Liver (tissue), 9 donors: ENCODE data around the gene CLPTM1L. TPM values are rescaled to one million over a fixed set of nuclear protein-coding genes. Genes with fewer than 3 reads are reported as not detected.

ENCODE experiments used
- DNase-seq: peaks from one replicate; pipeline ENCODE4 v3.0.0-alpha.2; 2017; ENCODE audit warnings: low spot score
- H3K27ac ChIP-seq, 2 donors: one replicate each; pipeline ENCODE4 v1.7.0; 2013; ENCODE audit warnings: inconsistent platforms in 2 of 2, low read length in 2 of 2, control low read depth in 1 of 2, low read depth in 1 of 2, mild to moderate bottlenecking in 1 of 2
- H3K27me3 ChIP-seq, 4 donors: one replicate each; pipeline versions ENCODE4 v1.6.1 to v1.7.0; 2013; ENCODE audit warnings: low read length in 3 of 4, inconsistent platforms in 1 of 4, mild to moderate bottlenecking in 1 of 4, moderate library complexity in 1 of 4; ENCODE audit not compliant: control insufficient read depth in 4 of 4, insufficient read depth in 4 of 4
- H3K36me3 ChIP-seq, 4 donors: one replicate each; pipeline versions ENCODE4 v1.6.1 to v1.7.0; 2013; ENCODE audit warnings: low read length in 3 of 4, mild to moderate bottlenecking in 3 of 4, low read depth in 1 of 4, moderate library complexity in 1 of 4; ENCODE audit not compliant: control insufficient read depth in 4 of 4, insufficient read depth in 3 of 4
- H3K4me1 ChIP-seq, 4 donors: one replicate each; pipeline versions ENCODE4 v1.6.1 to v1.7.0; 2013; ENCODE audit warnings: low read length in 3 of 4, mild to moderate bottlenecking in 3 of 4, moderate library complexity in 1 of 4; ENCODE audit not compliant: control insufficient read depth in 4 of 4, insufficient read depth in 4 of 4
- H3K4me3 ChIP-seq, 3 donors: one replicate each; pipeline versions ENCODE4 v1.6.1 to v1.7.0; 2013; ENCODE audit warnings: low read length in 3 of 3, control low read depth in 1 of 3, low read depth in 1 of 3, mild to moderate bottlenecking in 1 of 3
- H3K9ac ChIP-seq, 2 donors: one replicate each; pipeline ENCODE4 v1.7.0; 2013; ENCODE audit warnings: low read length in 2 of 2, mild to moderate bottlenecking in 2 of 2, moderate library complexity in 2 of 2, control low read depth in 1 of 2, low read depth in 1 of 2
- H3K9me3 ChIP-seq, 4 donors: one replicate each; pipeline versions ENCODE4 v1.6.1 to v1.7.0; 2013; ENCODE audit warnings: low read length in 3 of 4; ENCODE audit not compliant: control insufficient read depth in 4 of 4
- ATF3 ChIP-seq: IDR thresholded peaks from 2 replicates; pipeline ENCODE4 v1.6.1; 2016; ENCODE audit warnings: antibody characterized with exemption
- CTCF ChIP-seq: fragments of 150-350 bp; IDR thresholded peaks from 2 replicates; pipeline ENCODE4 v1.5.1; 2017; ENCODE audit warnings: improper control_type of control experiment, low read depth, low read length; ENCODE audit not compliant: missing input control
- EGR1 ChIP-seq, 2 donors: IDR thresholded peaks; 2 replicates each; pipeline ENCODE4 v1.6.1; 2016 to 2018; ENCODE audit warnings: antibody characterized with exemption in 2 of 2, low read depth in 2 of 2
- FOXA1 ChIP-seq: IDR thresholded peaks from 2 replicates; pipeline ENCODE4 v1.6.1; 2016; ENCODE audit warnings: antibody characterized with exemption
- FOXA2 ChIP-seq: IDR thresholded peaks from 2 replicates; pipeline ENCODE4 v1.6.1; 2016; ENCODE audit warnings: antibody characterized with exemption
- GABPA ChIP-seq, 2 donors: IDR thresholded peaks in 1 of 2; conservative IDR thresholded peaks in 1 of 2; 2 replicates each; pipeline ENCODE4 v1.6.1; 2016; ENCODE audit warnings: antibody characterized with exemption in 2 of 2, mild to moderate bottlenecking in 1 of 2, moderate library complexity in 1 of 2
- HNF4A ChIP-seq, 2 donors: conservative IDR thresholded peaks; 2 replicates each; pipeline ENCODE4 v1.6.1; 2016; ENCODE audit warnings: antibody characterized with exemption in 2 of 2, mild to moderate bottlenecking in 2 of 2
- HNF4G ChIP-seq: IDR thresholded peaks from 2 replicates; pipeline ENCODE4 v1.6.1; 2016; ENCODE audit warnings: antibody characterized with exemption
- JUND ChIP-seq, 2 donors: IDR thresholded peaks; 2 replicates each; pipeline ENCODE4 v1.6.1; 2016; ENCODE audit warnings: antibody characterized with exemption in 2 of 2
- NR2F2 ChIP-seq: IDR thresholded peaks from 2 replicates; pipeline ENCODE4 v1.6.1; 2016; ENCODE audit warnings: antibody characterized with exemption
- RAD21 ChIP-seq, 2 donors: IDR thresholded peaks; 2 replicates each; pipeline ENCODE4 v1.6.1; 2016; ENCODE audit warnings: antibody characterized with exemption in 2 of 2, mild to moderate bottlenecking in 2 of 2
- RXRA ChIP-seq, 2 donors: IDR thresholded peaks; 2 replicates each; pipeline ENCODE4 v1.6.1; 2017 to 2018; ENCODE audit warnings: antibody characterized with exemption in 2 of 2, mild to moderate bottlenecking in 1 of 2
- SP1 ChIP-seq: IDR thresholded peaks from 2 replicates; pipeline ENCODE4 v1.6.1; 2018; ENCODE audit warnings: antibody characterized with exemption, mild to moderate bottlenecking
- TAF1 ChIP-seq: conservative IDR thresholded peaks from 2 replicates; pipeline ENCODE4 v1.6.1; 2016; ENCODE audit warnings: antibody characterized with exemption, mild to moderate bottlenecking
- YY1 ChIP-seq: IDR thresholded peaks from 2 replicates; pipeline ENCODE4 v1.6.1; 2016; ENCODE audit warnings: antibody characterized with exemption, mild to moderate bottlenecking
- WGBS: extraction: QIAGEN DNeasy Blood & Tissue Kit; methylation state at CpG from one replicate; pipeline ENCODE4 v1.1.7; 2013; 5-methylcytosine and 5-hydroxymethylcytosine counted together
- polyA plus RNA-seq, 2 donors: library from polyadenylated mRNA; stranded (reverse) in 1 of 2; unstranded in 1 of 2; fragments of 200-250 nt in 1 of 2; fragments of >200 nt in 1 of 2; fragmentation: Nextera tagmentation in 1 of 2; extraction: Ambion mirVana in 1 of 2; gene quantifications; one replicate each; pipeline versions ENCODE4 v1.2.1 to v1.2.3, GENCODE V29; 2013 to 2015
- total RNA-seq, 2 donors: library from RNA; depleted of rRNA; stranded (reverse); fragments of >200 nt; gene quantifications; one replicate each; pipeline ENCODE4 v1.2.3, GENCODE V29; 2014
- TF ChIP-seq, protein P1 (sequence below): IDR thresholded peaks from 2 replicates; pipeline ENCODE4 v1.6.1; 2016; ENCODE audit warnings: antibody characterized with exemption
- TF ChIP-seq, protein P2 (sequence below): IDR thresholded peaks from 2 replicates; pipeline ENCODE4 v1.6.1; 2016; ENCODE audit warnings: antibody characterized with exemption
- TF ChIP-seq, protein P3 (sequence below): IDR thresholded peaks from 2 replicates; pipeline ENCODE4 v1.6.1; 2016; ENCODE audit warnings: antibody characterized with exemption, mild to moderate bottlenecking
- donor health status: healthy.
- donor health status: healthy.
- donor health status: healthy.
- donor health status: healthy.
- donor health status: healthy.

CLPTM1L gene
- total and polyA plus RNA-seq, 4 donors: 69.2 to 255 (median 146) TPM

DNA sequence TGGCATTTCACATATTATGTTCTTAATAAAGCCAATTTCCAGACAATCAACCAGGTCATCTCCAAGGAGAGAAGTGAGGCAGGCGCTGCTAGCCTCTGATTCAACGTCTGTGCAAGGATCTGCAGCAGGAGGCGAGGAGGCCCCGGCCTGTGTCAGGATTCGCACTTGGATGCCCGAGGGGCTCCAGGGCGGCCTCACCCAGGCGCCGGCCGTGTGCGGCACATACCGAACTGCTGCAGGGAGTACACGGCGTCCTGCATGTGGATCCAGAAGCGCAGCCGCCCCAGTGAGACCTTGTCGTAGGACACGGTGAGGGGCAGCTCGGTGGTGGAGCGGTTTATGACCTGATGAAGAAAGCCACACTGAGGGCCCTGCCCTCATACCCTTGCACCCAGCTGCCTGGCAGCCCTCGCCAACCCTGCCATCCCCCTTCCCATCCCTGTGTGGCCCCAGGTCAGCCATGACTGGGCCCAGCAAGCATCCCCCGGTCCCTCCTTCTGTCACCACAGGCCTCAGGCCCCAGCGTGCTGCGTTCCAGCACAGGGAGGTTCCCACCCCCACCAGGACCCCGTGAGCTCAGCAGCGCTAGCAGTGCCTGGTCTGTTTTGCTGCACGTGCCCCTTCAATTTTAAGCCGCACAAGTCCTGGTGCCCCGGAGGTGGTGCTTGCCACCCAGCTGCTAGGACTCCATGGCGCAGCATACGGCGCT lies 9.9 kb downstream of the CLPTM1L start:
- WGBS: 97% methylated on average over 32 of the region's 32 CpGs
- no peaks in the 10 kb centered on the region for H3K27me3 ChIP-seq
- H3K4me3 ChIP-seq: no peak overlapping the region
- DNase-seq: no peak
- H3K36me3 ChIP-seq: peaks cover 21 to 55% (median 35%) of the 10 kb centered on the region in 4 donors
- TF ChIP-seq HNF4G (no peak), FOXA1 (no peak), RAD21 (IDR thresholded peaks at IDR 0.05) (no peak), RXRA (IDR thresholded peaks at IDR 0.05) (no peak), ATF3 (no peak), EGR1 (IDR thresholded peaks at IDR 0.05; ENCODE audit: low read depth in 2 of 2) (no peak), JUND (IDR thresholded peaks at IDR 0.05) (no peak), NR2F2 (no peak), SP1 (no peak), TAF1 (no peak), YY1 (no peak), GABPA (IDR thresholded peaks at IDR 0.05 in 1 of 2, conservative IDR thresholded peaks at IDR 0.05 in 1 of 2) (no peak), FOXA2 (no peak), CTCF (no peak), HNF4A (conservative IDR thresholded peaks at IDR 0.05) (no peak)
- TF ChIP-seq, protein P1, sequence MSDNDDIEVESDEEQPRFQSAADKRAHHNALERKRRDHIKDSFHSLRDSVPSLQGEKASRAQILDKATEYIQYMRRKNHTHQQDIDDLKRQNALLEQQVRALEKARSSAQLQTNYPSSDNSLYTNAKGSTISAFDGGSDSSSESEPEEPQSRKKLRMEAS: no peak
- TF ChIP-seq, protein P2, sequence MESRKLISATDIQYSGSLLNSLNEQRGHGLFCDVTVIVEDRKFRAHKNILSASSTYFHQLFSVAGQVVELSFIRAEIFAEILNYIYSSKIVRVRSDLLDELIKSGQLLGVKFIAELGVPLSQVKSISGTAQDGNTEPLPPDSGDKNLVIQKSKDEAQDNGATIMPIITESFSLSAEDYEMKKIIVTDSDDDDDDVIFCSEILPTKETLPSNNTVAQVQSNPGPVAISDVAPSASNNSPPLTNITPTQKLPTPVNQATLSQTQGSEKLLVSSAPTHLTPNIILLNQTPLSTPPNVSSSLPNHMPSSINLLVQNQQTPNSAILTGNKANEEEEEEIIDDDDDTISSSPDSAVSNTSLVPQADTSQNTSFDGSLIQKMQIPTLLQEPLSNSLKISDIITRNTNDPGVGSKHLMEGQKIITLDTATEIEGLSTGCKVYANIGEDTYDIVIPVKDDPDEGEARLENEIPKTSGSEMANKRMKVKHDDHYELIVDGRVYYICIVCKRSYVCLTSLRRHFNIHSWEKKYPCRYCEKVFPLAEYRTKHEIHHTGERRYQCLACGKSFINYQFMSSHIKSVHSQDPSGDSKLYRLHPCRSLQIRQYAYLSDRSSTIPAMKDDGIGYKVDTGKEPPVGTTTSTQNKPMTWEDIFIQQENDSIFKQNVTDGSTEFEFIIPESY: no peak
- TF ChIP-seq, protein P3, sequence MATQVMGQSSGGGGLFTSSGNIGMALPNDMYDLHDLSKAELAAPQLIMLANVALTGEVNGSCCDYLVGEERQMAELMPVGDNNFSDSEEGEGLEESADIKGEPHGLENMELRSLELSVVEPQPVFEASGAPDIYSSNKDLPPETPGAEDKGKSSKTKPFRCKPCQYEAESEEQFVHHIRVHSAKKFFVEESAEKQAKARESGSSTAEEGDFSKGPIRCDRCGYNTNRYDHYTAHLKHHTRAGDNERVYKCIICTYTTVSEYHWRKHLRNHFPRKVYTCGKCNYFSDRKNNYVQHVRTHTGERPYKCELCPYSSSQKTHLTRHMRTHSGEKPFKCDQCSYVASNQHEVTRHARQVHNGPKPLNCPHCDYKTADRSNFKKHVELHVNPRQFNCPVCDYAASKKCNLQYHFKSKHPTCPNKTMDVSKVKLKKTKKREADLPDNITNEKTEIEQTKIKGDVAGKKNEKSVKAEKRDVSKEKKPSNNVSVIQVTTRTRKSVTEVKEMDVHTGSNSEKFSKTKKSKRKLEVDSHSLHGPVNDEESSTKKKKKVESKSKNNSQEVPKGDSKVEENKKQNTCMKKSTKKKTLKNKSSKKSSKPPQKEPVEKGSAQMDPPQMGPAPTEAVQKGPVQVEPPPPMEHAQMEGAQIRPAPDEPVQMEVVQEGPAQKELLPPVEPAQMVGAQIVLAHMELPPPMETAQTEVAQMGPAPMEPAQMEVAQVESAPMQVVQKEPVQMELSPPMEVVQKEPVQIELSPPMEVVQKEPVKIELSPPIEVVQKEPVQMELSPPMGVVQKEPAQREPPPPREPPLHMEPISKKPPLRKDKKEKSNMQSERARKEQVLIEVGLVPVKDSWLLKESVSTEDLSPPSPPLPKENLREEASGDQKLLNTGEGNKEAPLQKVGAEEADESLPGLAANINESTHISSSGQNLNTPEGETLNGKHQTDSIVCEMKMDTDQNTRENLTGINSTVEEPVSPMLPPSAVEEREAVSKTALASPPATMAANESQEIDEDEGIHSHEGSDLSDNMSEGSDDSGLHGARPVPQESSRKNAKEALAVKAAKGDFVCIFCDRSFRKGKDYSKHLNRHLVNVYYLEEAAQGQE: no peak
- no peaks in the 10 kb centered on the region for H3K9me3 ChIP-seq
- H3K27ac ChIP-seq: no peak overlapping the region
- no peak overlapping the region for H3K9ac ChIP-seq
- peaks cover 16 to 65% (median 52%) of the 10 kb centered on the region in 4 donors for H3K4me1 ChIP-seq
